NK-92 (cell line): ENCODE measurements around the gene RSPH1.
"Not testable (repeated sequence)": the region's sequence is repeated elsewhere in the genome, so short reads cannot be mapped to it uniquely, and the experiment has no call there.

Experiments used
- DNase-seq: peaks from one replicate; lab custom pipeline; 2025; ENCODE audit not compliant: unreplicated experiment; lab: John Stamatoyannopoulos, UW

RSPH1 gene

GRCh38 chr21:42489006-42489563 lies 6.9 kb downstream of the RSPH1 start:
- no peak for DNase-seq

- DNase-seq = no peak
Observed at GRCh38 chr21:42486531-42486930, 9.5 kb downstream of the RSPH1 start.

- no peak for DNase-seq
Observed at GRCh38 chr21:42486072-42486471, 10.0 kb downstream of the RSPH1 start.

GRCh38 chr21:42484966-42485365 lies 11.1 kb downstream of the RSPH1 start:
- DNase-seq = no peak

GRCh38 chr21:42481169-42481568 lies 14.9 kb downstream of the RSPH1 start:
- no peak for DNase-seq

- no peak for DNase-seq
Observed at GRCh38 chr21:42480736-42481135, 15.3 kb downstream of the RSPH1 start.

- no peak for DNase-seq
Observed at GRCh38 chr21:42479582-42479981, 16.4 kb downstream of the RSPH1 start.

GRCh38 chr21:42478504-42478903 lies 17.5 kb downstream of the RSPH1 start:
- DNase-seq = no peak

- DNase-seq = no peak
Observed at GRCh38 chr21:42476388-42477331, 19.4 kb downstream of the RSPH1 start.

- DNase-seq = no peak
Observed at GRCh38 chr21:42475526-42476387, 20.3 kb downstream of the RSPH1 start.

- DNase-seq = no peak
Observed at GRCh38 chr21:42475036-42475435, 21.0 kb downstream of the RSPH1 start.

- DNase-seq = no peak
Observed at GRCh38 chr21:42474043-42474831, 21.8 kb downstream of the RSPH1 start.

- DNase-seq = no peak
Observed at GRCh38 chr21:42473498-42474042, 22.5 kb downstream of the RSPH1 start.

- DNase-seq = no peak
Observed at GRCh38 chr21:42472521-42472920, 23.5 kb downstream of the RSPH1 start.

- DNase-seq = no peak
Observed at GRCh38 chr21:42471716-42472330, 24.2 kb downstream of the RSPH1 start.

- DNase-seq = no peak
Observed at GRCh38 chr21:42471206-42471605, 24.8 kb downstream of the RSPH1 start.

GRCh38 chr21:42469726-42470125 lies 26.3 kb downstream of the RSPH1 start:
- not testable (repeated sequence) for DNase-seq

GRCh38 chr21:42469272-42469671 lies 26.8 kb downstream of the RSPH1 start:
- no peak for DNase-seq

- no peak for DNase-seq
Observed at GRCh38 chr21:42468491-42469131, 27.4 kb downstream of the RSPH1 start.
